HepG2 (cell line): ENCODE results near the gene RASA4. TPM values are rescaled to one million over a fixed set of nuclear protein-coding genes. Genes with fewer than 3 reads are reported as not detected.
A peak's percentile ranks its signal among the peaks of the same experiment; 100 is the strongest.

ENCODE experiments used
- AHR ChIP-seq: IDR thresholded peaks from 2 replicates; pipeline ENCODE4 v1.6.1; 2018; ENCODE audit warnings: missing genetic modification reagents, missing compliant biosample characterization
- ARID4A ChIP-seq: sonication (generic); formaldehyde crosslinking; IDR thresholded peaks from 2 replicates; pipeline ENCODE4 v1.5.0; 2020; ENCODE audit warnings: mild to moderate bottlenecking, missing genetic modification reagents, borderline replicate concordance
- ATF6 ChIP-seq: sonication (generic); formaldehyde crosslinking; conservative IDR thresholded peaks from 2 replicates; pipeline ENCODE4 v1.4.0; 2020; ENCODE audit warnings: missing genetic modification reagents
- E2F1 ChIP-seq: sonication (generic); formaldehyde crosslinking; IDR thresholded peaks from 2 replicates; pipeline ENCODE4 v1.5.0; 2020; ENCODE audit warnings: missing genetic modification reagents
- GATAD2A ChIP-seq: IDR thresholded peaks from 2 replicates; pipeline ENCODE4 v1.6.1; 2016
- HCFC1 ChIP-seq: fragments of 150-350 bp; IDR thresholded peaks from 2 replicates; pipeline ENCODE4 v1.6.1; 2014; ENCODE audit warnings: low read depth, low read length
- HMG20B ChIP-seq: conservative IDR thresholded peaks from 2 replicates; pipeline ENCODE4 v1.6.1; 2016; ENCODE audit warnings: missing genetic modification reagents, missing compliant biosample characterization
- HOXA5 ChIP-seq: sonication (generic); formaldehyde crosslinking; IDR thresholded peaks from 2 replicates; pipeline ENCODE4 v1.4.0; 2020; ENCODE audit warnings: missing genetic modification reagents
- IRF2 ChIP-seq: IDR thresholded peaks from 2 replicates; pipeline ENCODE4 v1.6.1; 2018; ENCODE audit warnings: missing genetic modification reagents, missing compliant biosample characterization
- KAT8 ChIP-seq: IDR thresholded peaks from 2 replicates; pipeline ENCODE4 v1.6.1; 2016; ENCODE audit warnings: missing genetic modification reagents, missing compliant biosample characterization
- KMT2B ChIP-seq: IDR thresholded peaks from 2 replicates; pipeline ENCODE4 v1.6.1; 2016; ENCODE audit warnings: missing genetic modification reagents, missing compliant biosample characterization
- YY1 ChIP-seq: IDR thresholded peaks from 2 replicates; pipeline ENCODE4 v1.6.1; 2011; ENCODE audit warnings: low read length, low read depth, moderate library complexity, mild to moderate bottlenecking; ENCODE audit not compliant: insufficient read depth, insufficient replicate concordance
- ZGPAT ChIP-seq: IDR thresholded peaks from 2 replicates; pipeline ENCODE4 v1.6.1; 2016; ENCODE audit warnings: mild to moderate bottlenecking
- ZNF281 ChIP-seq: sonication (generic); formaldehyde crosslinking; IDR thresholded peaks from 2 replicates; pipeline ENCODE4 v1.4.0; 2020; ENCODE audit warnings: missing genetic modification reagents, borderline replicate concordance
- polyA plus RNA-seq, 8 experiments: library from polyadenylated mRNA; depleted of rRNA in 3 of 8; stranded (reverse) in 7 of 8; unstranded in 1 of 8; fragments of >200 nt; fragmentation: Illumina TruSeq in 4 of 8; extraction: Trizol in 4 of 8; gene quantifications; 2 replicates each; pipeline versions ENCODE4 v1.2.1 to v1.2.3, GENCODE V29; 2011 to 2016; ENCODE audit warnings: low read depth in 4 of 8, missing spikeins in 1 of 8, mixed read lengths in 1 of 8; ENCODE audit not compliant: insufficient read depth in 1 of 8
- total RNA-seq, 5 experiments: library from RNA; depleted of rRNA; stranded (reverse); fragments of >200 nt; fragmentation: Illumina TruSeq; extraction: Trizol; gene quantifications; 2 replicates each; pipeline ENCODE4 v1.2.3, GENCODE V29; 2016; ENCODE audit warnings: low read depth in 1 of 5

Gene RASA4
- total and polyA plus RNA-seq, 2 of the 13 experiments (the other 11 are each of a cell fraction or from before 2014, with no cell fraction given), result 1.1 to 1.6 TPM

- TF ChIP-seq ATF6 (CRISPR knock-in tag), result peak; percentile 68; the same call in 1 of the 2 replicates
- peak; percentile 56 for TF ChIP-seq YY1
- peak; percentile 23; the same call in 1 of the 2 replicates for TF ChIP-seq ARID4A
- peak; percentile 90 for TF ChIP-seq KMT2B (CRISPR knock-in tag)
- TF ChIP-seq E2F1 (CRISPR knock-in tag), result 0 out of 2 replicates have a peak, but pooled peaks have one; percentile 46
- 0 out of 2 replicates have a peak, but pooled peaks have one; percentile 18 for TF ChIP-seq ZNF281 (CRISPR knock-in tag)
- peak; percentile 47; the same call in 1 of the 2 replicates for TF ChIP-seq GATAD2A (CRISPR knock-in tag)
- TF ChIP-seq HCFC1, result peak; percentile 21; the same call in 1 of the 2 replicates
- peak; percentile 95 for TF ChIP-seq KAT8 (CRISPR knock-in tag)
- 0 out of 2 replicates have a peak, but pooled peaks have one; percentile 60 for TF ChIP-seq HOXA5 (CRISPR knock-in tag)
- 0 out of 2 replicates have a peak, but pooled peaks have one; percentile 32 for TF ChIP-seq HMG20B (CRISPR knock-in tag)
- peak; percentile 80; the same call in 1 of the 2 replicates for TF ChIP-seq AHR (CRISPR knock-in tag)
- TF ChIP-seq IRF2 (CRISPR knock-in tag), result peak; percentile 88
- peak; percentile 91 for TF ChIP-seq ZGPAT
These were observed 44.0 kb downstream of the RASA4 start, which contains the start of gene POLR2J3 (continued) for GRCh38 chr7:102572261-102573239.
